SK-N-MC (cell line): ENCODE measurements around the gene KCTD17.

Source experiments
- DNase-seq: peaks from one replicate; pipeline ENCODE4 v3.0.0-alpha.2; 2011; ENCODE audit warnings: low read depth, low spot score
- H3K27ac ChIP-seq: fragments of 200-600 bp; sonication (generic); 2 replicates; pipeline ENCODE4 v1.5.1; 2016; ENCODE audit warnings: mixed run types
- H3K36me3 ChIP-seq: fragments of 200-600 bp; sonication (generic); 2 replicates; pipeline ENCODE4 v1.6.1; 2017; ENCODE audit warnings: antibody characterized with exemption, low read length, mixed read lengths; ENCODE audit not compliant: insufficient read depth
- H3K4me3 ChIP-seq: fragments of 200-600 bp; sonication (generic); 2 replicates; pipeline ENCODE4 v1.5.1; 2016
- H3K9ac ChIP-seq: fragments of 200-600 bp; sonication (generic); 2 replicates; pipeline ENCODE4 v1.8.0; 2017; ENCODE audit warnings: mixed run types, mixed read lengths; ENCODE audit not compliant: insufficient read length
- H3K9me3 ChIP-seq: fragments of 200-600 bp; sonication (generic); 2 replicates; pipeline ENCODE4 v1.6.1; 2017; ENCODE audit warnings: low read depth, mild to moderate bottlenecking, antibody characterized with exemption, low read length, moderate library complexity, mixed read lengths
- EZH2 ChIP-seq: fragments of 200-600 bp; sonication (generic); IDR thresholded peaks from one replicate; pipeline ENCODE4 v1.6.1; 2017; ENCODE audit warnings: antibody characterized with exemption
- FOXP2 ChIP-seq: optimal IDR thresholded peaks from 2 replicates; pipeline ENCODE3; 2011; ENCODE audit warnings: mild to moderate bottlenecking, moderate library complexity; ENCODE audit not compliant: insufficient read depth; ENCODE audit errors: extremely low read length, control extremely low read depth
- POLR2AphosphoS5 ChIP-seq: IDR thresholded peaks from 2 replicates; pipeline ENCODE4 v1.6.1; 2012; ENCODE audit warnings: mild to moderate bottlenecking, low read depth, low read length, borderline replicate concordance

KCTD17 gene

DNA sequence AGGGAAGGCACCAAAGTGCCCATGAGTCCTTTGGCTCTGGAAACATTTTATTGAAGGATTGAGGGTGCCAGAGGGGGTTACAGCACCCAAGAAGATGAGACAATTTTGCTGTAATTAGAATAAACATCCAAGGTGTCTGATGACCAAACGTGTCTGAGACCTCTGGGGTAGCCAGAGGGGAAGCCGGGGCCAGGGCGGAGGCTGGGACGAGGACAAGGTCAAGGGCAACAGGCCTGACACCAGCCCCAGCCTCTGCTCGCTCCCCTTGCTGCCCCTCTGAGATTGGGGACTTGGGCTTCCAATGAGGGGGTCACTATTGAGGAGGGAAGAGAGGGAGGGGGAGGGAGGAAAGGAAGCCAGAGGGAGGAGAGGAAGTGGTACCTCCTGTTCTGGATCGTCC, 32.4 kb downstream of the KCTD17 start:
- Histone ChIP-seq H3K36me3 (no peaks in the 10 kb centered on the region), H3K27ac (no peak overlapping the region), H3K9me3 (no peaks in the 10 kb centered on the region), H3K9ac (no peak overlapping the region), H3K4me3 (no peak overlapping the region)
- no peak for TF ChIP-seq EZH2
- TF ChIP-seq FOXP2: no peak
- TF ChIP-seq POLR2AphosphoS5: no peak
- DNase-seq: no peak

DNA sequence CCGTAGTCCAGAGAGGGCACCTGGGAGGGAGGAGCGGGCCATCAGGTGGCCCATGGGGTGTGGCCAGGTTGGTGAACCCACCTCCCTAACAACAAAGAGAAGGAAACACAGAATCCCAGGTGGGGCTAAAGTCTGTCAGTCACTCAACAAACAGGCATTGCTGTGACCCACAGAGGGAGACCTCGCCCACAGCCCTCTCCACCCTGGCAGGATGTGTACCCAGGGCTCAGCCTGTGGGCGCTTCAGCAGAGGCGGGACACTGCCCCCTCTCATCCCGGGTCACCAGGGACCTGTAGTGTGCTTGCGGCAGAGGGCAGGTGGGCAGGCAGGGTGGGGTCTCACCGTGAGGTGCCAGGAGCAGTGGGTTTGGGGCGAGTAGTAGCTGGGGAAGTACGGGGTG, 32.8 kb downstream of the KCTD17 start:
- H3K4me3 ChIP-seq: no peak overlapping the region
- H3K36me3 ChIP-seq: no peaks in the 10 kb centered on the region
- H3K9ac ChIP-seq: no peak overlapping the region
- no peaks in the 10 kb centered on the region for H3K9me3 ChIP-seq
- H3K27ac ChIP-seq: no peak overlapping the region
- DNase-seq: no peak
- TF ChIP-seq POLR2AphosphoS5 (no peak), EZH2 (no peak), FOXP2 (no peak)

DNA sequence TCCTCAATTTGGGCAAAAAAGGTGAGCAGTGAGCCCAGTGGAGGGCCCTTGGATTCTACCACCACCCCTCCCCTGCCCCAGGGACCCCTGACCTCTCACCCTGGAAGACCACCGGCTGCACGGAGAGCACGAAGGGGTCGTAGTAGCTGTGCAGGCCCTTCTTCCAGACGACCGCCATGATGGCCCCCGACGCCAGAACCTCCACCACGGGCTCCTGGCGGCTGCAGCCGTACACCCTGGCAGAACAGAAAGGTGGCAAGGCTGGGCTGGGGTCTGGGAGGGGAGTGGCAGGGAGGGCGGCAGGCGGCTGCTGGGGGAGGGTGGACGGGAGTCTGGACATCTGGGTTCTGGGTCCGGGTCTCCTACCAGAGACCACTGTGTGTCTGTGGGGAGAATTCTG, 34.6 kb downstream of the KCTD17 start:
- DNase-seq: no peak
- Histone ChIP-seq H3K9me3 (no peaks in the 10 kb centered on the region), H3K36me3 (no peaks in the 10 kb centered on the region), H3K9ac (no peak overlapping the region), H3K4me3 (no peak overlapping the region), H3K27ac (no peak overlapping the region)
- TF ChIP-seq EZH2 (no peak), POLR2AphosphoS5 (no peak), FOXP2 (no peak)

- no peak for DNase-seq
- H3K9ac ChIP-seq: no peak overlapping the region
- no peaks in the 10 kb centered on the region for H3K9me3 ChIP-seq
- no peak overlapping the region for H3K4me3 ChIP-seq
- no peaks in the 10 kb centered on the region for H3K36me3 ChIP-seq
- TF ChIP-seq EZH2 (no peak), POLR2AphosphoS5 (no peak), FOXP2 (no peak)
- H3K27ac ChIP-seq: no peak overlapping the region
Observed at GRCh38 chr22:37088108-37088605, 36.6 kb downstream of the KCTD17 start.

DNA sequence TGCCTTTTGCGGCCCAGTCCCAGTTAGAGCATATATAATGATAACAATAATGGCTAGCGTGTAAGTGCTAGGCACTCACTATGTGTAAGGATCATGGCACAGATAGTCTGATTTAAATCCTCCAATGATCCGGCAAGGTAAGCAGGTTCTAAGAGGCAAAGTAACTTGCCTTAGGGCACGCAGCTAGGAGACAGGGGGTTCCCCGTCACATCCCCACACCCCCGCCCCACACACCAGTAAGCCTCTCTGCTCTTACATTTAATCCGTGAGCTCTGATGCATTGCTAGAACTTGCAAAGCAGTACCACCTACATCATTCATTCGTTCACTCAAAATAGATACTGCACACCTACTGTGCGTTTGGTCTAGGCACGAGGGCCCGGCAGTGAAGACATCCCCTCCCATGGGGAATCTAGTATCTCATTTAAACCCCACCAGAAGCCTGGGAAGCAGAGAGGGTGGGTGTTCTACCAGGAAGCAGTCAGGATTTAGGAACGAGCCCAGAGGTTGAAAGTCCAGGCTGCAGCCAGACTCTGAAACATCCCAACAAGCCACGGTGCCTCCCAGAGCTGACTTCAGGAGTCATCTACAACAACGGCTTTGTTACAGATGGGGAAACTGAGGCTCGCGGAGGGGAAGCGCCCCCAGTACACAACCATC, 37.3 kb downstream of the KCTD17 start:
- Histone ChIP-seq H3K9ac (no peak overlapping the region), H3K27ac (no peak overlapping the region), H3K9me3 (no peaks in the 10 kb centered on the region), H3K4me3 (no peak overlapping the region), H3K36me3 (no peaks in the 10 kb centered on the region)
- DNase-seq: no peak
- no peak for TF ChIP-seq FOXP2
- TF ChIP-seq POLR2AphosphoS5: no peak
- no peak for TF ChIP-seq EZH2

GRCh38 chr22:37089434-37089833, 37.9 kb downstream of the KCTD17 start:
- H3K9ac ChIP-seq: no peak overlapping the region
- no peaks in the 10 kb centered on the region for H3K36me3 ChIP-seq
- no peaks in the 10 kb centered on the region for H3K9me3 ChIP-seq
- DNase-seq: no peak
- TF ChIP-seq FOXP2: no peak
- TF ChIP-seq POLR2AphosphoS5: no peak
- H3K27ac ChIP-seq: no peak overlapping the region
- H3K4me3 ChIP-seq: no peak overlapping the region

GRCh38 chr22:37090920-37091695, 39.6 kb downstream of the KCTD17 start:
- no peaks in the 10 kb centered on the region for H3K36me3 ChIP-seq
- H3K9me3 ChIP-seq: no peaks in the 10 kb centered on the region
- no peak overlapping the region for H3K9ac ChIP-seq
- no peak overlapping the region for H3K4me3 ChIP-seq
- no peak overlapping the region for H3K27ac ChIP-seq
- TF ChIP-seq FOXP2 (no peak), EZH2 (no peak), POLR2AphosphoS5 (no peak)
- DNase-seq: no peak

DNA sequence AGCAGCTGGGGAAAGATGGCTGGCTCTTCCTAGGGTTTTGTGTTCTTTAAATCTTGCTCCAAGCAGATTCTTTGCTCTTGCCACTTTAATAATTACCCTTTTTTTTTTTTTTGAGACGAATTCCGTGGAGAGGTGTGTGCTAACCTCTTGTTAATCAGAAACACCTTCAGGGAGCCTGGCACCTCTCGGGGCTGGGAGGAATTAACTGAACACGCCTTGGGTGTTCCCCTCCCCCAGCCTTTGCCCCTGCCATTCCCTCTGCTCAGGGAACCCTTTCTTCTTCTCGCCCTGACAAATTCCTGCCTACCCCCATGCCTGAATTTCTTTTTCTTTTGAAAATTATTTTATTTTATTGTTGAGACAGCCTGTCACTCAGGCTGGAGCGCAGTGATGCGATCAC, 40.5 kb downstream of the KCTD17 start:
- Histone ChIP-seq H3K36me3 (no peaks in the 10 kb centered on the region), H3K4me3 (no peak overlapping the region)

More for the DNA sequence above, 40.5 kb downstream of the KCTD17 start:
- Histone ChIP-seq H3K9me3 (no peaks in the 10 kb centered on the region), H3K9ac (no peak overlapping the region), H3K27ac (no peak overlapping the region)
- no peak for TF ChIP-seq POLR2AphosphoS5
- TF ChIP-seq FOXP2: no peak
- TF ChIP-seq EZH2: no peak
- DNase-seq: no peak
